SK-N-SH (cell line): ENCODE results near the gene AKAP12. TPM values are rescaled to one million over a fixed set of nuclear protein-coding genes. Genes with fewer than 3 reads are reported as not detected.
A peak's percentile ranks its signal among the peaks of the same experiment; 100 is the strongest.

ENCODE experiments used
- CTCF ChIA-PET: fragments of 300-600, 350-600 bp; formaldehyde crosslinking; extraction: SDS; loops from one replicate; lab custom pipeline; 2021; lab: Yijun Ruan, JAX
- POLR2A ChIA-PET: fragments of 350-600 bp; sonication (Branson Sonifier 250); formaldehyde crosslinking; extraction: SDS; loops from one replicate; lab custom pipeline; 2020; ENCODE audit warnings: antibody characterized with exemption, inconsistent platforms; lab: Yijun Ruan, JAX
- DNase-seq: peaks from one replicate; pipeline ENCODE4 v3.0.0; 2012
- H2AFZ ChIP-seq: fragments of 200-600 bp; sonication (generic); 2 replicates; pipeline ENCODE4 v1.8.1; 2016; ENCODE audit warnings: antibody characterized with exemption, mild to moderate bottlenecking, low read depth
- H3F3A ChIP-seq: fragments of 200-600 bp; sonication (generic); replicated peaks from 2 replicates; pipeline ENCODE3; 2016; ENCODE audit warnings: antibody characterized with exemption, mild to moderate bottlenecking; ENCODE audit not compliant: insufficient read depth
- H3K27ac ChIP-seq, 2 experiments: fragments of 200-500 bp in 1 of 2; fragments of 200-600 bp in 1 of 2; sonication (Bioruptor generic) in 1 of 2; sonication (generic), shearing (Covaris generic) in 1 of 2; 2 replicates each; pipeline versions ENCODE4 v1.5.1 to v1.6.1; 2014 to 2016; ENCODE audit warnings: low read depth in 2 of 2, inconsistent platforms in 1 of 2, low read length in 1 of 2, mild to moderate bottlenecking in 1 of 2, mixed read lengths in 1 of 2
- H3K27me3 ChIP-seq: fragments of 200-600 bp; sonication (generic), shearing (Covaris generic); 2 replicates; pipeline ENCODE4 v1.6.1; 2016; ENCODE audit warnings: mixed run types; ENCODE audit not compliant: insufficient read depth
- H3K36me3 ChIP-seq, 2 experiments: fragments of 200-500 bp in 1 of 2; fragments of 200-600 bp in 1 of 2; sonication (Bioruptor generic) in 1 of 2; sonication (generic) in 1 of 2; replicated peaks in 1 of 2; 2 replicates each; pipeline versions ENCODE3 to v1.5.1; 2014 to 2016; ENCODE audit warnings: low read length in 1 of 2, mild to moderate bottlenecking in 1 of 2; ENCODE audit not compliant: insufficient read depth in 2 of 2, control insufficient read depth in 1 of 2
- H3K4me1 ChIP-seq, 2 experiments: fragments of 200-500 bp in 1 of 2; fragments of 200-600 bp in 1 of 2; sonication (Bioruptor generic) in 1 of 2; sonication (generic), shearing (Covaris generic) in 1 of 2; 2 replicates each; pipeline versions ENCODE4 v1.5.1 to v1.6.1; 2014 to 2016; ENCODE audit warnings: low read depth in 1 of 2, low read length in 1 of 2, mixed run types in 1 of 2; ENCODE audit not compliant: insufficient read depth in 2 of 2, control insufficient read depth in 1 of 2
- H3K4me2 ChIP-seq: fragments of 200-600 bp; sonication (generic), shearing (Covaris generic); 2 replicates; pipeline ENCODE4 v1.6.1; 2017; ENCODE audit warnings: mixed run types
- H3K4me3 ChIP-seq, 2 experiments: fragments of 200-500 bp in 1 of 2; fragments of 200-600 bp in 1 of 2; sonication (Bioruptor generic) in 1 of 2; sonication (generic), shearing (Covaris generic) in 1 of 2; 2 replicates each; pipeline versions ENCODE4 v1.5.1 to v1.8.1; 2014 to 2016; ENCODE audit warnings: low read depth in 2 of 2, inconsistent platforms in 1 of 2, low read length in 1 of 2, mild to moderate bottlenecking in 1 of 2, mixed read lengths in 1 of 2, moderate library complexity in 1 of 2
- H3K79me2 ChIP-seq: fragments of 200-600 bp; sonication (generic); 2 replicates; pipeline ENCODE4 v1.8.1; 2017; ENCODE audit warnings: mild to moderate bottlenecking; ENCODE audit not compliant: insufficient read depth
- H3K9ac ChIP-seq: fragments of 200-600 bp; sonication (generic); 2 replicates; pipeline ENCODE4 v1.6.1; 2017; ENCODE audit warnings: mixed run types
- H3K9me2 ChIP-seq: fragments of 200-600 bp; sonication (generic); 2 replicates; pipeline ENCODE4 v1.6.1; 2017; ENCODE audit warnings: mixed run types
- H3K9me3 ChIP-seq: fragments of 200-600 bp; sonication (generic); 2 replicates; pipeline ENCODE4 v1.6.1; 2017; ENCODE audit warnings: mixed run types, mild to moderate bottlenecking, moderate library complexity
- H4K20me1 ChIP-seq: fragments of 200-600 bp; sonication (generic); 2 replicates; pipeline ENCODE4 v1.6.1; 2017; ENCODE audit warnings: mild to moderate bottlenecking, mixed run types; ENCODE audit not compliant: insufficient read depth
- CHD2 ChIP-seq: fragments of 150-350 bp; IDR thresholded peaks from 2 replicates; pipeline ENCODE4 v1.6.1; 2018; ENCODE audit warnings: low read length; ENCODE audit not compliant: partially characterized antibody
- CTCF ChIP-seq: fragments of 200-600 bp; sonication (generic); IDR thresholded peaks from 2 replicates; pipeline ENCODE4 v1.6.1; 2017; ENCODE audit warnings: antibody characterized with exemption, mild to moderate bottlenecking, moderate library complexity
- ELF1 ChIP-seq: IDR thresholded peaks from 2 replicates; pipeline ENCODE4 v1.4.0; 2012
- FOSL2 ChIP-seq: IDR thresholded peaks from 2 replicates; pipeline ENCODE4 v1.4.0; 2012; ENCODE audit warnings: low read depth, mild to moderate bottlenecking, moderate library complexity, borderline replicate concordance
- FOXM1 ChIP-seq: IDR thresholded peaks from 2 replicates; pipeline ENCODE4 v1.4.0; 2012; ENCODE audit warnings: low read depth, mild to moderate bottlenecking
- NRF1 ChIP-seq: IDR thresholded peaks from 2 replicates; pipeline ENCODE4 v1.6.1; 2012; ENCODE audit warnings: low read depth, mild to moderate bottlenecking, low read length
- PBX3 ChIP-seq: IDR thresholded peaks from 2 replicates; pipeline ENCODE4; 2012
- RCOR1 ChIP-seq: fragments of 150-350 bp; IDR thresholded peaks from 2 replicates; pipeline ENCODE4 v1.6.1; 2017; ENCODE audit warnings: antibody characterized with exemption, low read length
- RXRA ChIP-seq: IDR thresholded peaks from 2 replicates; pipeline ENCODE4 v1.4.0; 2012; ENCODE audit warnings: low read depth, mild to moderate bottlenecking, borderline replicate concordance
- TAF1 ChIP-seq: IDR thresholded peaks from 2 replicates; pipeline ENCODE4 v1.6.1; 2012; ENCODE audit warnings: low read depth, mild to moderate bottlenecking, low read length, moderate library complexity, borderline replicate concordance
- USF2 ChIP-seq: fragments of 150-350 bp; IDR thresholded peaks from 2 replicates; pipeline ENCODE4 v1.6.1; 2017; ENCODE audit warnings: antibody characterized with exemption, low read length, low read depth, borderline replicate concordance
- WGBS: methylation state at CpG from one replicate; pipeline ENCODE4 v1.1.6; 2017; ENCODE audit warnings: low lambda C conversion rate; 5-methylcytosine and 5-hydroxymethylcytosine counted together
- polyA plus RNA-seq, 3 experiments: library from polyadenylated mRNA; depleted of rRNA; stranded (reverse); fragments of >200 nt; gene quantifications; 2 replicates each; pipeline ENCODE4 v1.2.3, GENCODE V29; 2012
- TF ChIP-seq, protein P1 (sequence below): IDR thresholded peaks from 2 replicates; pipeline ENCODE4 v1.4.0; 2012; ENCODE audit warnings: low read depth, borderline replicate concordance

Gene AKAP12
- polyA plus RNA-seq, 1 of the 3 experiments (the other 2 are of a cell fraction) = 46.5 TPM

DNA sequence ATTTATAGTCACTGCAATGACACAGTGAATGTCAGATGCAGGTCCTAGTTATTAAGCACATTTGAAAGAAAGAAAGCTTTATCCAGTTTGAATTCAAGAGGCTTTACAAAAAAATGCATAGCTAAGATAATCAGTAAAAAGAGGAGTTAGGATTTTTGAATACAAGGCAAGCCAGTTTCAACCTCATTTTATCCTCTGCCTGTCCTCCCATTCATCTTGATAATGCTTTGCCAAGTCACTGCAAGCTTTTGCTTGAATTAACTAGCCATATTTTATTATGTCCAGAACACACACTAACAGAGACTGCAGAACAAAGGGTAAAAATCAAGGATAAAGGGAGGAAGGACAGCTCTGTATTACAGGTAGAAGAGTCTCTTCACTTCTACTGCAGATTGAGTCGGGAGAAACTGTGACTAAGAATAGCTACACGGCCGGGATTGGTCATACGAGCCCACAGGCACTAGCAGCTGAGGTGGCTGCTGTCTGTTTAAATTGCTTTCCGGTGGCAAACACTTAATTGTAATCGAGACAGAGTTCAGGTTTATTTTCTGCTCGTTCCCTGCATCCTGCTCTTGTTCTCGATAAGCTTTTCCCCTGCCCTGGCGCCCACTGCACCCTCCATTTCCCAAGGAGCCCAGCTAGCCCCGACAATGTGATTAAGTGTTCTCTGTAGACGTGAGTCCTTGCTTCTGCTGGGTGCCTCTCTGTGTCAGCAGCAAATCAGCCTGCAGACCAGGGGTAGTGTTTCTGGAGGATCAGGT, 30.5 kb upstream of the AKAP12 start:
- no peak overlapping the region for H3K9ac ChIP-seq
- peaks cover 5% of the 10 kb centered on the region; the same call in 1 of the 2 replicates for H3K9me3 ChIP-seq
- H3K4me3 ChIP-seq = peak overlapping the region; percentile 15 to 37; a peak in 2 of 4 replicates
- no peaks in the 10 kb centered on the region for H4K20me1 ChIP-seq
- DNase-seq = peak; percentile 54
- 13% methylated on average over 11 of the region's 11 CpGs for WGBS
- H3K4me1 ChIP-seq = peaks cover 0 to 4% of the 10 kb centered on the region in 2 experiments; a peak in 1 of 4 replicates
- H3K27ac ChIP-seq = no peak overlapping the region
- ChIA-PET POLR2A (no interaction called here), CTCF (interaction anchor here (0.7 to 2.2 kb wide), 3 partner anchors 115 to 317 kb away, joined by 3 to 10 read pairs (median 3); no protein-coding TSS in a partner anchor)
- H3K9me2 ChIP-seq = no peaks in the 10 kb centered on the region
- H3K4me2 ChIP-seq = peak overlapping the region; percentile 62
- no peaks in the 10 kb centered on the region for H3K27me3 ChIP-seq
- H3F3A ChIP-seq = no peaks in the 10 kb centered on the region
- no peaks in the 10 kb centered on the region for H3K36me3 ChIP-seq
- H3K79me2 ChIP-seq = no peaks in the 10 kb centered on the region
- peak overlapping the region; percentile 74 for H2AFZ ChIP-seq
- no peak for TF ChIP-seq FOSL2
- TF ChIP-seq, protein P1, sequence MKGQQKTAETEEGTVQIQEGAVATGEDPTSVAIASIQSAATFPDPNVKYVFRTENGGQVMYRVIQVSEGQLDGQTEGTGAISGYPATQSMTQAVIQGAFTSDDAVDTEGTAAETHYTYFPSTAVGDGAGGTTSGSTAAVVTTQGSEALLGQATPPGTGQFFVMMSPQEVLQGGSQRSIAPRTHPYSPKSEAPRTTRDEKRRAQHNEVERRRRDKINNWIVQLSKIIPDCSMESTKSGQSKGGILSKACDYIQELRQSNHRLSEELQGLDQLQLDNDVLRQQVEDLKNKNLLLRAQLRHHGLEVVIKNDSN = no peak
- no peak for TF ChIP-seq ELF1
- no peak for TF ChIP-seq CHD2
- TF ChIP-seq USF2 = no peak

DNA sequence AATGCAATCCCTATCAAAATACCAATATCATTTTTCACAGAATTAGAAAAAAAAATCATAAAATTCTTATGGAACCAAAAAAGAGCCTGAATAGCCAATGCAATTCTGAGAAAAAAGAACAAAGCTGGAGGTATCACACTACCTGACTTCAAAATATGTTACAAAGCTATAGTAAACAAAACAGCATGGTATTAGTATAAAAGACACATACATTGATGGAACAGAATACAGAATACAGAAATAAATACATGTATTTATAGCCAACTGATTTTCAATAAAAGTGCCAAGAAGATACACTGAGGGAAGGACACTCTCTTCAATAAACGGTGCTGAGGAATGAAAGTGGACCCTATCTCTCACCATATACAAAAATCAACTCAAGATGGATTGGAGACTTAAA, 28.7 kb upstream of the AKAP12 start:
- ChIA-PET CTCF (interaction anchor here (1.4 to 1.8 kb wide), 2 partner anchors 197 to 319 kb away, joined by 3 to 6 read pairs; no protein-coding TSS in a partner anchor), POLR2A (interaction anchor here (0.7 kb wide), 1 partner anchor 1414 kb away, joined by 3 read pairs; no protein-coding TSS in a partner anchor)
- Histone ChIP-seq H3K79me2 (no peaks in the 10 kb centered on the region), H3K9me3 (peaks cover 5% of the 10 kb centered on the region; the same call in 1 of the 2 replicates), H2AFZ (no peak overlapping the region), H3K4me1 (peaks cover 0 to 4% of the 10 kb centered on the region in 2 experiments; a peak in 1 of 4 replicates), H3K27me3 (no peaks in the 10 kb centered on the region), H3K9me2 (no peaks in the 10 kb centered on the region), H3K27ac (no peak overlapping the region), H3K4me3 (no peak overlapping the region), H3F3A (no peaks in the 10 kb centered on the region), H3K9ac (no peak overlapping the region), H3K4me2 (no peak overlapping the region), H3K36me3 (no peaks in the 10 kb centered on the region), H4K20me1 (no peaks in the 10 kb centered on the region)
- no peak for TF ChIP-seq RCOR1
- TF ChIP-seq RXRA = no peak
- TF ChIP-seq FOSL2 = no peak
- WGBS = 83% methylated on average over 1 of the region's 1 CpG
- no peak for DNase-seq

DNA sequence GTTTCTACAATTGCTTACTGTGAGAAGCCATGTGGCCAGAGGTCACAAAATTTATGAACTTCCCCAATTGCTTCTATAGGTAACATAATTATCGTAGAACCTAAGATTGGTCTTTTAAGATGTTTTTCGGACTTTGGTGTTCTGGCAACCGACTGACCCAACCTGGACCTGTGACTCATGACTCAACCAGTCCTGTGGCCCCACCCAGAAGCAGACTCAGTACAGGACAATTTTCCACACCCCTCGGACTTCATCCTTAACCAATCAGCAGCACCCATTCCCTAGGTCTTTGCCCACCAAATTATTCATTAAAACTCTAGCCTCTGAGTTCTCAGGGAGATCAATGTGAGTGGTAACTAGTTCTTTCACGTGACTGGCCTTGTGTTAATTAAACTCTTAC, 26.4 kb upstream of the AKAP12 start:
- Histone ChIP-seq H4K20me1 (no peaks in the 10 kb centered on the region), H3K9ac (no peak overlapping the region), H3K4me1 (peaks cover 0 to 4% of the 10 kb centered on the region in 2 experiments; a peak in 1 of 4 replicates), H3K27me3 (no peaks in the 10 kb centered on the region), H3K9me3 (peaks cover 5% of the 10 kb centered on the region; the same call in 1 of the 2 replicates), H3F3A (no peaks in the 10 kb centered on the region), H3K4me2 (no peak overlapping the region), H3K9me2 (no peaks in the 10 kb centered on the region), H3K27ac (no peak overlapping the region), H3K79me2 (no peaks in the 10 kb centered on the region), H3K4me3 (no peak overlapping the region), H3K36me3 (no peaks in the 10 kb centered on the region), H2AFZ (no peak overlapping the region)
- 91% methylated on average over 5 of the region's 5 CpGs for WGBS
- no peak for DNase-seq
- ChIA-PET POLR2A (no interaction called here), CTCF (no interaction called here)
- no peak for TF ChIP-seq PBX3
- no peak for TF ChIP-seq TAF1
- TF ChIP-seq CTCF = no peak
- no peak for TF ChIP-seq USF2
- no peak for TF ChIP-seq ELF1
- TF ChIP-seq FOXM1 = no peak
- TF ChIP-seq, protein P1 = no peak
- no peak for TF ChIP-seq NRF1
